ENCODE measurements around the gene LDLRAD4.

GRCh38 chr18:13194239-13194638 lies 24.3 kb upstream of the LDLRAD4 start:
- no peak for TF ChIP-seq FOXM1 (IDR thresholded peaks at IDR 0.05; ENCODE audit: borderline replicate concordance)
- no peak for TF ChIP-seq SUZ12 (IDR thresholded peaks at IDR 0.05)
- TF ChIP-seq NFRKB (IDR thresholded peaks at IDR 0.05) = no peak
- no peak for TF ChIP-seq SP1 (IDR thresholded peaks at IDR 0.05)
- TF ChIP-seq TARDBP (IDR thresholded peaks at IDR 0.05) = no peak
- TF ChIP-seq BHLHE40 (IDR thresholded peaks at IDR 0.05; ENCODE audit: borderline replicate concordance) = no peak
- no peak for TF ChIP-seq ARNT (IDR thresholded peaks at IDR 0.05)
- no peak for TF ChIP-seq FOXA1 (IDR thresholded peaks at IDR 0.05)

All from HEK293T (cell line).